HepG2 (cell line): ENCODE data around the gene SNX21. TPM values are rescaled to one million over a fixed set of nuclear protein-coding genes. Genes with fewer than 3 reads are reported as not detected.

Experiments used
- ARID2 ChIP-seq: sonication (generic); formaldehyde crosslinking; IDR thresholded peaks from 2 replicates; pipeline ENCODE4 v1.8.1; 2022; ENCODE audit warnings: mild to moderate bottlenecking, missing genetic modification reagents, borderline replicate concordance
- ARNTL ChIP-seq: sonication (generic); formaldehyde crosslinking; IDR thresholded peaks from 2 replicates; pipeline ENCODE4 v1.4.0; 2020; ENCODE audit warnings: mild to moderate bottlenecking, missing genetic modification reagents
- FLYWCH1 ChIP-seq: sonication (generic); formaldehyde crosslinking; IDR thresholded peaks from 2 replicates; pipeline ENCODE4 v1.8.1; 2023; ENCODE audit warnings: mild to moderate bottlenecking, missing genetic modification reagents
- RAD21 ChIP-seq: fragments of 450-650 bp; formaldehyde crosslinking; IDR thresholded peaks from 2 replicates; pipeline ENCODE4 v1.5.0; 2020; ENCODE audit warnings: mild to moderate bottlenecking
- ZNF101 ChIP-seq: sonication (generic); formaldehyde crosslinking; IDR thresholded peaks from 2 replicates; pipeline ENCODE4 v1.4.0; 2020; ENCODE audit warnings: mild to moderate bottlenecking, low read depth, missing genetic modification reagents, borderline replicate concordance
- polyA plus RNA-seq, 8 experiments: library from polyadenylated mRNA; depleted of rRNA in 3 of 8; stranded (reverse) in 7 of 8; unstranded in 1 of 8; fragments of >200 nt; fragmentation: Illumina TruSeq in 4 of 8; extraction: Trizol in 4 of 8; gene quantifications; 2 replicates each; pipeline versions ENCODE4 v1.2.1 to v1.2.3, GENCODE V29; 2011 to 2016; ENCODE audit warnings: low read depth in 4 of 8, missing spikeins in 1 of 8, mixed read lengths in 1 of 8; ENCODE audit not compliant: insufficient read depth in 1 of 8
- total RNA-seq, 5 experiments: library from RNA; depleted of rRNA; stranded (reverse); fragments of >200 nt; fragmentation: Illumina TruSeq; extraction: Trizol; gene quantifications; 2 replicates each; pipeline ENCODE4 v1.2.3, GENCODE V29; 2016; ENCODE audit warnings: low read depth in 1 of 5
- TF ChIP-seq, protein P1 (sequence below): sonication (generic); formaldehyde crosslinking; IDR thresholded peaks from 2 replicates; pipeline ENCODE4 v1.4.0; 2020; ENCODE audit warnings: missing genetic modification reagents, borderline replicate concordance
- TF ChIP-seq, protein P2 (sequence below): sonication (generic); formaldehyde crosslinking; IDR thresholded peaks from 2 replicates; pipeline ENCODE4 v1.5.0; 2020; ENCODE audit warnings: mild to moderate bottlenecking, missing genetic modification reagents
- TF ChIP-seq, protein P3 (sequence below): sonication (generic); formaldehyde crosslinking; IDR thresholded peaks from 2 replicates; pipeline ENCODE4 v1.5.0; 2020; ENCODE audit warnings: mild to moderate bottlenecking, missing genetic modification reagents, borderline replicate concordance

The SNX21 gene
- total and polyA plus RNA-seq, 2 of the 13 experiments (the other 11 are each of a cell fraction or from before 2014, with no cell fraction given): 7.7 to 12.8 TPM

DNA sequence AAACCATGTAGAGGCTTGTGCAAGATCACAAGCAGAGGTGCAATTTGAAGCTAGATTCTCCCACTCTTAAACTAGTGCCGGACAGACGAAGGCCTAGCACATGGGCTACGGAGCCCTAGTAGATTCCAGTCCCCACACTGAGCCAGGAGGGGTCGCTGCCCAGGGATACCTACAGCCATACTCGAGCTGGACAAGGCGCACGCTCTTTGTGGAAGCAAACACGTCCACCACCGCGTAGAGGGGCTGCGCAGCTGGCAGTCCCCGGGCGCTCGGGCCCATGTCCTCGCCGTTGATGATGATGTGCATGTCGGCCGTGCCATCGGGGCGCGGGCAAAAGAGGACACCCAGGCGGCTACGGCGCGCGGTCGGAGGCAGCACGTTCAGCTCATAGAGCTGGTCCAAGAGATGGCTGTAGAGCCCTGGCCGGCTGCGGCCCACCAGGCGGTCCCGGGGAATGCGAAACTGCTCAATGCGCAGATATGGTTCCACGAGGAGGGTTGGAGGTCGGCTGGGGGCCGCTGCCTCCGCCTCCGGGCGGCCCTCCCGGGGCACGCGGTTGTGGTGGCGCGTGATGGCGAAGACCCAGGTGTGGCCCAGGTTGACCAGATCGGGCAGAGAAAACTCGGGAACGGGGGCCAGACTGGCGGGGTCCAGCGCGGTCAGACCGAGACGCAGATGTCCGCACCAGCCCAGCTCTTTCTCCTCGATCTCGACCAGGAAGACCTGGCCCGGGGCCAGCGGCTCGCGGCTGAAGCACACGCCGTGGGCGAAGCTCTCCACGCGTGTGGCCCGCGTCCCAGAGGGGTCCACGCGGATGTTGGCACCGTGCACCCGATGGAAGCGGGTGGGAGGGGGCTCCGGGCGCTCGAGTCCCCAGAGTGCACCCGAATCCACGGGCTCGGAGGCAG, 56.7 kb downstream of the SNX21 start (continued):
- TF ChIP-seq, protein P1, sequence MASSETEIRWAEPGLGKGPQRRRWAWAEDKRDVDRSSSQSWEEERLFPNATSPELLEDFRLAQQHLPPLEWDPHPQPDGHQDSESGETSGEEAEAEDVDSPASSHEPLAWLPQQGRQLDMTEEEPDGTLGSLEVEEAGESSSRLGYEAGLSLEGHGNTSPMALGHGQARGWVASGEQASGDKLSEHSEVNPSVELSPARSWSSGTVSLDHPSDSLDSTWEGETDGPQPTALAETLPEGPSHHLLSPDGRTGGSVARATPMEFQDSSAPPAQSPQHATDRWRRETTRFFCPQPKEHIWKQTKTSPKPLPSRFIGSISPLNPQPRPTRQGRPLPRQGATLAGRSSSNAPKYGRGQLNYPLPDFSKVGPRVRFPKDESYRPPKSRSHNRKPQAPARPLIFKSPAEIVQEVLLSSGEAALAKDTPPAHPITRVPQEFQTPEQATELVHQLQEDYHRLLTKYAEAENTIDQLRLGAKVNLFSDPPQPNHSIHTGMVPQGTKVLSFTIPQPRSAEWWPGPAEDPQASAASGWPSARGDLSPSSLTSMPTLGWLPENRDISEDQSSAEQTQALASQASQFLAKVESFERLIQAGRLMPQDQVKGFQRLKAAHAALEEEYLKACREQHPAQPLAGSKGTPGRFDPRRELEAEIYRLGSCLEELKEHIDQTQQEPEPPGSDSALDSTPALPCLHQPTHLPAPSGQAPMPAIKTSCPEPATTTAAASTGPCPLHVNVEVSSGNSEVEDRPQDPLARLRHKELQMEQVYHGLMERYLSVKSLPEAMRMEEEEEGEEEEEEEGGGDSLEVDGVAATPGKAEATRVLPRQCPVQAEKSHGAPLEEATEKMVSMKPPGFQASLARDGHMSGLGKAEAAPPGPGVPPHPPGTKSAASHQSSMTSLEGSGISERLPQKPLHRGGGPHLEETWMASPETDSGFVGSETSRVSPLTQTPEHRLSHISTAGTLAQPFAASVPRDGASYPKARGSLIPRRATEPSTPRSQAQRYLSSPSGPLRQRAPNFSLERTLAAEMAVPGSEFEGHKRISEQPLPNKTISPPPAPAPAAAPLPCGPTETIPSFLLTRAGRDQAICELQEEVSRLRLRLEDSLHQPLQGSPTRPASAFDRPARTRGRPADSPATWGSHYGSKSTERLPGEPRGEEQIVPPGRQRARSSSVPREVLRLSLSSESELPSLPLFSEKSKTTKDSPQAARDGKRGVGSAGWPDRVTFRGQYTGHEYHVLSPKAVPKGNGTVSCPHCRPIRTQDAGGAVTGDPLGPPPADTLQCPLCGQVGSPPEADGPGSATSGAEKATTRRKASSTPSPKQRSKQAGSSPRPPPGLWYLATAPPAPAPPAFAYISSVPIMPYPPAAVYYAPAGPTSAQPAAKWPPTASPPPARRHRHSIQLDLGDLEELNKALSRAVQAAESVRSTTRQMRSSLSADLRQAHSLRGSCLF (CRISPR knock-in tag): no peak
- no peak for TF ChIP-seq ARNTL (CRISPR knock-in tag)
- TF ChIP-seq, protein P2, sequence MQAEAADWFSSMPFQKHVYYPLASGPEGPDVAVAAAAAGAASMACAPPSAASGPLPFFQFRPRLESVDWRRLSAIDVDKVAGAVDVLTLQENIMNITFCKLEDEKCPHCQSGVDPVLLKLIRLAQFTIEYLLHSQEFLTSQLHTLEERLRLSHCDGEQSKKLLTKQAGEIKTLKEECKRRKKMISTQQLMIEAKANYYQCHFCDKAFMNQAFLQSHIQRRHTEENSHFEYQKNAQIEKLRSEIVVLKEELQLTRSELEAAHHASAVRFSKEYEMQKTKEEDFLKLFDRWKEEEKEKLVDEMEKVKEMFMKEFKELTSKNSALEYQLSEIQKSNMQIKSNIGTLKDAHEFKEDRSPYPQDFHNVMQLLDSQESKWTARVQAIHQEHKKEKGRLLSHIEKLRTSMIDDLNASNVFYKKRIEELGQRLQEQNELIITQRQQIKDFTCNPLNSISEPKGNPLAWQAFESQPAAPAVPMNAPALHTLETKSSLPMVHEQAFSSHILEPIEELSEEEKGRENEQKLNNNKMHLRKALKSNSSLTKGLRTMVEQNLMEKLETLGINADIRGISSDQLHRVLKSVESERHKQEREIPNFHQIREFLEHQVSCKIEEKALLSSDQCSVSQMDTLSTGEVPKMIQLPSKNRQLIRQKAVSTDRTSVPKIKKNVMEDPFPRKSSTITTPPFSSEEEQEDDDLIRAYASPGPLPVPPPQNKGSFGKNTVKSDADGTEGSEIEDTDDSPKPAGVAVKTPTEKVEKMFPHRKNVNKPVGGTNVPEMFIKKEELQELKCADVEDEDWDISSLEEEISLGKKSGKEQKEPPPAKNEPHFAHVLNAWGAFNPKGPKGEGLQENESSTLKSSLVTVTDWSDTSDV (CRISPR knock-in tag): no peak; the same call in 1 of the 2 replicates
- TF ChIP-seq ARID2 (CRISPR knock-in tag): no peak
- 0 out of 2 replicates have a peak, but pooled peaks have one; percentile 77 for TF ChIP-seq FLYWCH1 (CRISPR knock-in tag)
- TF ChIP-seq, protein P3, sequence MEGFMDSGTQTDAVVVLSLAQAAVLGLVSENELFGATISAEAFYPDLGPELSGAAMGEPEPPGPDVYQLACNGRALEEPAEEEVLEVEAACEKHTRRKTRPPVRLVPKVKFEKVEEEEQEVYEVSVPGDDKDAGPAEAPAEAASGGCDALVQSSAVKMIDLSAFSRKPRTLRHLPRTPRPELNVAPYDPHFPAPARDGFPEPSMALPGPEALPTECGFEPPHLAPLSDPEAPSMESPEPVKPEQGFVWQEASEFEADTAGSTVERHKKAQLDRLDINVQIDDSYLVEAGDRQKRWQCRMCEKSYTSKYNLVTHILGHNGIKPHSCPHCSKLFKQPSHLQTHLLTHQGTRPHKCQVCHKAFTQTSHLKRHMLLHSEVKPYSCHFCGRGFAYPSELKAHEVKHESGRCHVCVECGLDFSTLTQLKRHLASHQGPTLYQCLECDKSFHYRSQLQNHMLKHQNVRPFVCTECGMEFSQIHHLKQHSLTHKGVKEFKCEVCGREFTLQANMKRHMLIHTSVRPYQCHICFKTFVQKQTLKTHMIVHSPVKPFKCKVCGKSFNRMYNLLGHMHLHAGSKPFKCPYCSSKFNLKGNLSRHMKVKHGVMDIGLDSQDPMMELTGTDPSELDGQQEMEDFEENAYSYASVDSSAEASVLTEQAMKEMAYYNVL (CRISPR knock-in tag): peak; percentile 84; the same call in 1 of the 2 replicates
- TF ChIP-seq RAD21: peak; percentile 88
- TF ChIP-seq ZNF101: no peak
